T-helper 2 cell treated with Interferon-gamma antibody and Interleukin-4, amounts not matched to agents 100 ng/mL and 5 ng/mL, for 36 hours (primary cell): ENCODE data around the gene COL23A1. TPM values are rescaled to one million over a fixed set of nuclear protein-coding genes. Genes with fewer than 3 reads are reported as not detected.
"Not testable (repeated sequence)": the region's sequence is repeated elsewhere in the genome, so short reads cannot be mapped to it uniquely, and the experiment has no call there.

ENCODE experiments used
- intact Hi-C: fragments of 100-400 bp; cut with micrococcal nuclease; formaldehyde crosslinking; loops from one replicate; pipeline ENCODE4 v1.15.1; 2023
- total RNA-seq: library from RNA; stranded (reverse); gene quantifications from 2 replicates; pipeline ENCODE4 v1.2.3, GENCODE V29; 2022

Gene COL23A1
- total RNA-seq, 1 donor from 2014 or later = 0.09 TPM

- intact Hi-C loops = no loop called here
Measured at GRCh38 chr5:178383301-178383918, 206.8 kb downstream of the COL23A1 start.

DNA sequence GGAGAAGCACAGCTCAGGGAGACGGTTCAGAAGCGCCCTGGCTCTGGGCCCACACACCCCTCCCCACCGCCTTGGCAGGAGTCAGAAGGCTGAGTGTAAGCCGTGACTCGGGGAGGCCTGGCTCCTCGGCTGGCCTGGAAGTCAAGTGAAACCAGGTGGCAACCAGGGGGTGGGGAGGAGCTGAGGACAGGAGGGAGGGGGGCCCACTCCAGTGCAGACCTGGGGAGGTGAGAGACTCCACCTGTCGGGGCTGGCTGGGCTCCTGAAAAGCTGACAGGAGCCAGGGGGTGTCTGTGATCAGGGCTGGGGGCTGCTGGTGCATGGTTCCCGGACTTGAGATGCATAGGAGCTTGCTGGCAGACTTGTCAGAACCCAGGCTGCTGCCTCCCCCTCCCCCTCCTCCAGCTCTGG, 207.4 kb downstream of the COL23A1 start:
- intact Hi-C loops = no loop called here

GRCh38 chr5:178381921-178382695, 208.1 kb downstream of the COL23A1 start:
- intact Hi-C loops = no loop called here

- intact Hi-C loops = no loop called here
Measured at GRCh38 chr5:178381206-178381605, 209.0 kb downstream of the COL23A1 start.

DNA sequence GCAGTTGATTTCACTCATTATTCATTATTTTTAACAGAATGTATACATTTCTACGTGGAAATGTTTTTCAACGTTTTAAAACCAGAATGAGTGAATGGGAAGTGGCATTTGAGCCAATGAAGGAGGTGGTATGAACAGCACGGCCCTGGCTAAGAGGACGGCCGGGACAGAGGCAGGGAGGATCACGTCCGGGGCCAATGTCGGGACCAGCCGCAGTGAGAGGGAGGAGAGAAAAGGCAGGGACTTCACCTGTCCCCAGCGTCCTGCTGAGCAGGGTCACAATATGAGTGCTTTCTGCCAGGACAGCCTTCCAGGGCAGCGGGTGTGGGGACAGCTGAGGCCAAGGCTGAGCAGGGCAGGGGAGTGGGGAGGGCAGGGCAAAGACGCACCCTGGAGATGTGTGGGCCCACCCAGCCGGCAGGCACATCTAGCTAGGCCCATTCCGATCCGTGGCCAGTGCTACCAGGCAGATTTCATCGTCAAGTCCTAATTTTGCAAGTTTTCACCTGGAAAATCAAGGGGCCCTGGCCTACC, 209.6 kb downstream of the COL23A1 start:
- intact Hi-C loops = no loop called here

DNA sequence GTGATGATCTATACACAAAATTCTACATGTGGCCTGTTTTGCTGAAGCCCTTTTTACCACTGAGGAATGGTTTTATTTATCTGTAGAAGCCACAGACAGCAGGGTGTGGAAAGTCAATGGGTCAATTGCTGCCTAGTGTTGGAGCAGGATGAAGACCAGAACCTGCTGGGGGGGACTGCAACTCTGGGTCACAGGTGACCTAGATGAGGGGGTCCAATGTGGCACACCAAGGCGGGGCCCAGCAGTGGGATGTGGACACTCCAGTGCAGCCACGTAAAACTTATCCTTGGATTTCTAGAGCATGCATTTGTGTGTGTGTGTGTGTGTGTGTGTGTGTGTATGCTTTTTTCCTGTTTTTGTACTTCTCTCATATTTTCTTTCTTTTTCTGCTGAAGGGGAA, 210.1 kb downstream of the COL23A1 start:
- intact Hi-C loops = no loop called here

DNA sequence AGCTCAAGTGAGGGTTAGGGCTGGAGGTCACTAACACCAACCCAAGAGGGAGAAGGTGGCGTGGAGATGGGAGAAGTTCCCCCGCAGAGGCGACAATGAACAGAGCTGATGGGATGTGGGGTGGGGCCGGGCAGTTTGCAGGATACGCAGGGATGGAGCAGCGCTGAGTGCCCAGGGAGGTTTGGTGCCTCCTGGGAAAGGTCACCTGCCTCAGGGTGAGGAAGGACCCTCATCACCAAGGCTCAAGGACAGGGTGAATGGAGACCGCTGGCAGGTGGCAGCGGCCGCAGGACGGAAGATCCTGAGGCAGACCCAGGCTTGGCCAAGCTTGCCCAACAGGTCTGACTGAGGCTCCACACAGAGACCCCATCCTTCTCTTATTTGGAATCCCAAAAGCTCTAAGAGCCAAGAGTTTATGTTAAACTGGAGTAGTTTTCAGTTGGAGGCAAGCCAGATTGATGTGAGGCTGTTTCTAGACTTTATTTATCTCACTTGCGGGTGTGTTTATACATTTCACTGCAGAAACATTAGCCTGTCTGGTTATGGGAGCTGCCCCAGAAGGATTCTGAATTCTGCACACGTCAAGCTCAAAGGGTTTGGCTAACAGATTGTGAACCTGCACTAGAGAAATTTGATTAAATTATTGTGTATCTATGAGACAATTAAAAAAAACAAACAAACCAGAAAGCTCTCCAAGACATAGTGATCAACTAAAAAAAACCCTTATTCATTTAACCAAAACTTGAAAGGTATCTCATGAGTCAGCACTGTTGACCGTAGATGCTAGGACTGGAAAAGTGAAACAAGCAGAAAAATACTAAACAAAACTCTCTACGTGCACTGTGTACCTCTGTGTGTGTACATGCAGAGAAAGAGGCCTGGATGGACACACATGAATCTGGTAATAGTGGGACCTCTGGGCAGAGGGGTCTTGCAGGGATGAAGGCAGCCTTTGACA, 211.4 kb downstream of the COL23A1 start:
- intact Hi-C loops = no loop called here

- intact Hi-C loops = no loop called here
Measured at GRCh38 chr5:178377583-178378270, 212.5 kb downstream of the COL23A1 start.

DNA sequence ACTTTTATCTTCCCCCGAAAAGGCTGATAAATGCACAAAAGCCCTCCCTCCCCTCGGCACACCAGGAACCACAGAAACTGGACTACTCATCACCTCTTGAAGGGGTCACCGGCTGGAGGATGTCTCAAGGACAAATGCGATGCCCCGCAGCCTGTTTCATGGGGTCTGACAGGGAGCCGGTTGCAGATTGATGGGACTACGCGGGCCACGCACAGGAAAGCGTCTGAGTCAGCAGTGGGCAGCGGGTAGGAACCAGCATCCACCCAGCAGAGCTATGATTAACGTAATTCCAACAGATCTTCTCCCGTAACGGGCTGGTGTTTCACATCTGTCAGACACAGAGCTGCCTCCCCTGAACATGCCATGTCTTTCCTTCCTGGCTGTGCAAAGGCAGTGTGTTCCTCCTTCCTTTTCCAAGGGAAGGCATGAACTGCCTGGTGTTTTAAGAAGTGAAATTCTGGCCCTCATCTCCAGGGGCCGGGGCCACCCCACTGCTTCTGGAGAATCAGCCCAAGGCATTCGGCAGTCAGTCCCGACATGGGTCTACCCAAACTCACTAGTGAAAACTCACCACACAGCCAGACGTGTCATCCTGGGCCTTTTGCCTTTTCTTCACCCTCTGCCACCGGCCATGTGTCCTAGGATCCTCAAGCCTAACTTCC, 213.1 kb downstream of the COL23A1 start:
- intact Hi-C loops = no loop called here

GRCh38 chr5:178375348-178375747, 214.8 kb downstream of the COL23A1 start:
- intact Hi-C loops = no loop called here

GRCh38 chr5:178373711-178374110, 216.5 kb downstream of the COL23A1 start:
- intact Hi-C loops = no loop called here

GRCh38 chr5:178372142-178372571, 218.0 kb downstream of the COL23A1 start:
- intact Hi-C loops = no loop called here

DNA sequence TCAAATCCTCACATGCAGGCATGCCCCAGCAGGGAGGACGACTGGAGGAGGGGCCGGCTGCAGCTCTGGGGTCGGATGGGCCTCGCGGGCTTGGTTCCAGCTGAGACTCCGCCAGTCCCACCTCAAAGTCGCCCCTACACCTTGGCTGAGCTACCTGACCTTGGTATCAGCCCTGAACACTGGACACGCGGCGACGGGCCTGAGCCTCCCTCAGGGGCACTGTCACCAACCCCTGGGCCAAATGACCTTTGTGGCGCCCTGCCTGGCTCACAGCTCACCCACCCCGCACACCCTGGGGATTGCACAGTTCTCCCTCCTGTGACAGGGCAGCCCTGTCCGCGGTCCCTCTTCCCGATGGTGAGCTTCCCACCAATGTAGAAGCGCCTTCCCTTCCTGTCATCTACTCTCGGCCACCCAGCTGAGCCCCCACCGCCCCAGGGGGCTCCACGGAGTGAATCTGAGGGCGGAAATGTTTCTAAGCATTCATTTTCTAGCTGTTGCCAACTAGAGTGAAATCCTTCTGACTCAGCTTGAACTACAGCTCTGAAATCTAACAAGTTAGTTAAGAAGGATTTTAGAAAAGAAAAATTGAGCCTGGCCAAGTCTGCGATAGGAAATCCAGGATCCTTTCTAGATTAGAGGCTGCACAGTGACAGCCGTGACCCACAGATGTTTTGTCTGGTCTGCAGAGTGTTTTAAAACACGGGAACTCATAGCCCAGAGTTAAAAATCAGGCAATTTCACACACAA, 218.7 kb downstream of the COL23A1 start:
- intact Hi-C loops = no loop called here

DNA sequence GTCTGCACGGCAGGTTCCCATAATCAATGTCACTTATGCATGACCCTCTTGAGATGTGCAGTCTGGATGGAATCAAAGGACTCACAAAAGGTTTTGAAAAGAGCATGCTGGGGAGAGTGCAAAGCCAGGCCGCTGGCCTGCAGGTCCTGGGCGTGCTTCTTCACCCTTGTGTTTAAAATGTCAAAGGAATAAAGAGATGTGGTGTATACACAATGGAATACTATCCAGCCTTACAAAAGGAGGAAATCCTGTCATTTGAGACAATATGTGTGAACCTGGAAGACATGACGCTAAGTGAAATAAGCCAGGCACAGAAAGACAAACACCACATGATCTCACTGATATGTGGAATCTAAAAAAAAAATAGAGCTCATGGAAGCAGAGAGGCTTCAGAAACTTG, 220.1 kb downstream of the COL23A1 start:
- intact Hi-C loops = no loop called here

GRCh38 chr5:178369469-178369868, 220.7 kb downstream of the COL23A1 start:
- intact Hi-C loops = not testable (repeated sequence)

GRCh38 chr5:178368716-178369300, 221.4 kb downstream of the COL23A1 start:
- intact Hi-C loops = no loop called here

DNA sequence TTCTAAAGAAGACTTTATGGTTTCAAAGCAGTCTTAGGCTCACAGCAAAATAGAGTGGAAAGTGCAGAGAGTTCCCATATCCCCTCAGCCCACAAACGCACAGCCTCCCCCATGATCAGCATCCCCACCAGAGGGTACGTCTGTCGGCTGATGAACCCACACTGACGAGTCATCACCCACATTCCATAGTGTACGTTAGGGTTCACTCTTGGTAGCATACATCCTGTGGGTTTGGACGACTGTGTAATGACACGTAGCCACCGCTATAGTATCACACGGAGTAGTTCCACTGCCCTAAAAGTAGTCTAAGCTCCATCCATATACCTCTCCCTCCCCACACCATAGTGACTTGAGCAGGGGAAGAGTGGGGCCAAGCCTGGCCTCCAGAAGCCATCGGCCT, 221.9 kb downstream of the COL23A1 start:
- intact Hi-C loops = no loop called here

GRCh38 chr5:178367736-178368120, 222.5 kb downstream of the COL23A1 start:
- intact Hi-C loops = no loop called here

DNA sequence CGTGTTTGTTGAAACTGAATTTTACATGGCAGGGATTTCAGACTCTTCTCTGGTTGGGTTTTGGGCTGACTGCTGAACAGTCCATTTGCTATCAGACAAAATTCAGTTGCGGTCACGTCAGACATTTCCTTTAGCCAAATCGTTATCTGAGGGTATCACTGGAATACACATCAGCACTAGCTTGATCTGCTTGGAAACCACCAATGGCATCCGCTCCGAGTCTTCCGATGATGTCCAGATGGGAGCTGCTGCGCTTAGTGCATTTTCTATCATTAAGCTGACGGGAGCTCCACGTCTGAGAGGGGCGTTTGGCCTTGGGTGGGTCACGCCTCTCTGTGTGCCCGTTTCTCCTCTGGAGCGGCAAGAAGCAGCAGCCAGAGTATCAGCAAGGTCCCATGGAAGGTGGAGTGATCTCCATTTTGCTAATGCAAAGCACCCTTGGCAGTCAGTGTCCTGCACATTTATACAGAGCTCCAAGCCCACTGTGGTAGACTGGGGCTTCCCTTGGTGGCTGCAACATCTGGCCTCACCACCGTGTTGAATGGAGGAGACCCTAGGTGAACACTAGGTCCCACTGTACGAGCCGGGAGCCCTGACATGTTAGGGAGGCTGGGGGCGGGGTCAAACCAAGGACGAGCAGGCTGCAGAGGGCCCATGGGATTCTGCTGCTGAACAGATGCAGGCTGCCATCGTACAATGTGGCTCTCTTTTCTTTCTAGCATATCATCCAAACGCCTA, 223.0 kb downstream of the COL23A1 start:
- intact Hi-C loops = no loop called here
